ENCODE results near the gene R3HDML.

R3HDML gene

DNA sequence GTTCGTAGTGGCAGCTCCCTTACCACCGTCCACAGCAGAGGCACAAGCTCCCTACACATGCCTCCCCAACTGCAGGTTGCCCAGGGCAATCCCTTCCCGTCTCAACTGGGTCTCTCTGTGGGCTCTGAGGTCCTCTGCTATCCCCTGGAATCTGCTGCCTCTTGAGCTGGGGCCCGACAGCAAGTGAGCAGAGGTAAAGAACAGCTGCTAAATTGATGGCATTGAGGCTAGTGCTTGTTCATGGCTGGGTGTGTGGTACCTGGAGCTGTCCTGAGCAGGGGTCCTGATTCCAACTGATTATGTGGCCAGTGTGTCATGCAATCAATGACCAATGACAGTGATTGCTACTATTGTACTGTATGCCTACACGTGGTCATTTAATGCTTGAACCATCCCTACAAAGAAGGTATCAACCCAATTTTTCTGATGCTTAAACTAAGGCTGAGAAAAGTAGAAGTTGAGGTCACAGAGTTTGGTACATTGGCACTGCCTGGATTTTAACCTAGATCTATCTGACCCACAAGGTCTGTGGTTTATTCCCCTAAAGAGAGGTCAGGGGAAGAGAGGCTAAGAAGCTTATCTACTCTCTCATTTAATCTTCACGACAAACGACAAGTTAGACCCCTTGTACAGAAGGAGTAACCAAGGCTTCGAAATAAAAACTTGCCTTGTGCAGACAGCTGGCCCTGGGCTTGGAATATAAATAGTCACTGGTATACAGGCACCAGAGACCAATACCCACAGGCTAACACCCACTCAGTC is 59.7 kb downstream of the R3HDML start:
- TF ChIP-seq, protein P1, sequence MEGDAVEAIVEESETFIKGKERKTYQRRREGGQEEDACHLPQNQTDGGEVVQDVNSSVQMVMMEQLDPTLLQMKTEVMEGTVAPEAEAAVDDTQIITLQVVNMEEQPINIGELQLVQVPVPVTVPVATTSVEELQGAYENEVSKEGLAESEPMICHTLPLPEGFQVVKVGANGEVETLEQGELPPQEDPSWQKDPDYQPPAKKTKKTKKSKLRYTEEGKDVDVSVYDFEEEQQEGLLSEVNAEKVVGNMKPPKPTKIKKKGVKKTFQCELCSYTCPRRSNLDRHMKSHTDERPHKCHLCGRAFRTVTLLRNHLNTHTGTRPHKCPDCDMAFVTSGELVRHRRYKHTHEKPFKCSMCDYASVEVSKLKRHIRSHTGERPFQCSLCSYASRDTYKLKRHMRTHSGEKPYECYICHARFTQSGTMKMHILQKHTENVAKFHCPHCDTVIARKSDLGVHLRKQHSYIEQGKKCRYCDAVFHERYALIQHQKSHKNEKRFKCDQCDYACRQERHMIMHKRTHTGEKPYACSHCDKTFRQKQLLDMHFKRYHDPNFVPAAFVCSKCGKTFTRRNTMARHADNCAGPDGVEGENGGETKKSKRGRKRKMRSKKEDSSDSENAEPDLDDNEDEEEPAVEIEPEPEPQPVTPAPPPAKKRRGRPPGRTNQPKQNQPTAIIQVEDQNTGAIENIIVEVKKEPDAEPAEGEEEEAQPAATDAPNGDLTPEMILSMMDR (IDR thresholded peaks at IDR 0.05; ENCODE audit: low read depth, low read length), result no peak
- H3K9me3 ChIP-seq, result no peaks in the 10 kb centered on the region
- no peak overlapping the region for H3K4me3 ChIP-seq (ENCODE audit: low read depth, low read length)
- no peaks in the 10 kb centered on the region for H3K36me3 ChIP-seq
- no peaks in the 10 kb centered on the region for H3K4me1 ChIP-seq
- no peaks in the 10 kb centered on the region for H3K27me3 ChIP-seq
- no peak for DNase-seq

DNA sequence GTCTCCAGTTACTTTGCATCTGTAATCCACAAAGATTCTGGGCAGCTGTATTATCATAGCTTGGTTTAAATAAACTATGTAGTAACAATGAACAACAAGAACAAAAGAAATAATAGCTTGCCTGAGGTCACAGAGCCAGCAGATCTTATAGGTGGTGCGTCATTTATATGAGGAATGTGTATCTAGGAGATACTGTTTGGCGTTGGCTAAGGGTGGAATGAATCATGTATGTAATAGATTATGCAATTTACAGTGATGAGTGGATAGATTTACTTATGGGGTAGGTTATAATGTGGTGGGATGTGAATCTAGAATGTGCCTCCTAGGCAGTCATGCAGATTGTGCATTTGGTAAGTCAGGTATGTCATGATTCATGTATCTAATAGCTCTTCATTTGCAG is 61.5 kb downstream of the R3HDML start:
- Histone ChIP-seq H3K4me1 (peaks cover 7% of the 10 kb centered on the region; the same call in 1 of the 2 replicates), H3K4me3 (ENCODE audit: low read depth, low read length) (no peak overlapping the region), H3K27me3 (no peaks in the 10 kb centered on the region), H3K36me3 (no peaks in the 10 kb centered on the region), H3K9me3 (no peaks in the 10 kb centered on the region)
- TF ChIP-seq, protein P1 (IDR thresholded peaks at IDR 0.05; ENCODE audit: low read depth, low read length), result no peak
- no peak for DNase-seq

DNA sequence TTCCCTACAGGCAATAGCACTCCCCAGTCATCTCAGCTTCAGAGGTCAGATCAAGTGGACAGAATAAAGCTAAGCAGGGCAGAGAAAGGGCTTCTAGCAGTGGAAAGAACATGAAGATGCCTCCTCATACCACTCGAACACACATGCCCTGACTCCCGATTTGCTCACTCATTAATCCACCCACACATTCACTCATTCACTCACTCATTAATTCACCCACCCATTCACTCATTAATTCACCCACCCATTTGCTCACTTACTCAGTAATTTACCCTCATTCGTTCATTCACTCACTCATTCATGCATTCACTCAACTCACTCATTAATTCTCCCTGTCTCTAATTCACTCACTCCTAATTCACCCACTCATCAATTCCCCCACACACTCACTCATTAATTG is 62.6 kb downstream of the R3HDML start:
- no peak overlapping the region for H3K4me3 ChIP-seq (ENCODE audit: low read depth, low read length)
- peaks cover 7% of the 10 kb centered on the region; the same call in 1 of the 2 replicates for H3K4me1 ChIP-seq
- H3K9me3 ChIP-seq, result no peaks in the 10 kb centered on the region
- H3K27me3 ChIP-seq, result no peaks in the 10 kb centered on the region
- TF ChIP-seq, protein P1 (IDR thresholded peaks at IDR 0.05; ENCODE audit: low read depth, low read length), result no peak
- H3K36me3 ChIP-seq, result no peaks in the 10 kb centered on the region
- DNase-seq, result no peak

DNA sequence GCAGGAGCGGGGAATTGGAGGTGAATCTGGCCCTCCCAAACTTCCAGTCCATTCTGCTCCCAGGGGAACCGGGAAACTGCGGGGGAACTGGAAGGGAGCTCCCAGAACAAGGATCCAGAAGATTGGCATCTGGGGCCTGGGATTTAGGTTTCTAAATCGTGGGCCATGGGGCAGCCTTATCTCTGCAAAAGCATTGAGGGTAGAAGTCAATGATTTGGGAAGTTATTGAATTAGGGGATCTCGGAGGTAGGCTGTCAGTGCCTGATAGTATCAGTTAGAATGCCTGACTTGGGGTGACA is 63.8 kb downstream of the R3HDML start:
- Histone ChIP-seq H3K4me1 (peaks cover 7% of the 10 kb centered on the region; the same call in 1 of the 2 replicates), H3K4me3 (ENCODE audit: low read depth, low read length) (no peak overlapping the region), H3K9me3 (no peaks in the 10 kb centered on the region), H3K27me3 (no peaks in the 10 kb centered on the region), H3K36me3 (no peaks in the 10 kb centered on the region)
- DNase-seq, result no peak
- TF ChIP-seq, protein P1 (IDR thresholded peaks at IDR 0.05; ENCODE audit: low read depth, low read length), result no peak
